ENCODE measurements around the gene CASKIN1. TPM values are rescaled to one million over a fixed set of nuclear protein-coding genes. Genes with fewer than 3 reads are reported as not detected.

CASKIN1 gene
- total RNA-seq, 1 experiment from 2014 or later = 7.9 TPM

- H2BK12ac ChIP-seq (ENCODE audit: insufficient read length, low read depth, low read length) = peak within 1 kb of the TSS; percentile 96
- no peak within 1 kb of the TSS for H2BK20ac ChIP-seq (ENCODE audit: low read depth, low read length, poor library complexity, severe bottlenecking)
- H3K79me1 ChIP-seq (ENCODE audit: insufficient read depth, low read depth, low read length, poor library complexity, severe bottlenecking) = peaks cover 6% of the 10 kb centered on the region
- H3K4me1 ChIP-seq (ENCODE audit: insufficient read depth, low read length) = no peaks in the 10 kb centered on the region
- H3K23me2 ChIP-seq (ENCODE audit: insufficient read length, low read depth, low read length, poor library complexity, severe bottlenecking) = peaks cover 8% of the 10 kb centered on the region
- H2AK5ac ChIP-seq (ENCODE audit: insufficient read length, low read length) = no peak within 1 kb of the TSS
- TF ChIP-seq CTCF (conservative IDR thresholded peaks at IDR 0.05) = no peak
- peak within 1 kb of the TSS; percentile 97 for H3K14ac ChIP-seq (ENCODE audit: insufficient read depth, low read length)
- H3K27ac Mint-ChIP-seq = peak within 1 kb of the TSS; percentile 97 to 98 (median 98)
- no peaks in the 10 kb centered on the region for H3K9me3 Mint-ChIP-seq
- H3K18ac ChIP-seq (ENCODE audit: insufficient read length, low read depth, low read length) = peak within 1 kb of the TSS; percentile 99
- H3K4me2 ChIP-seq (ENCODE audit: insufficient read depth, insufficient read length, low read length) = peak within 1 kb of the TSS; percentile 76
- H4K5ac ChIP-seq (ENCODE audit: insufficient read length, low read depth, low read length) = peak within 1 kb of the TSS; percentile 98
- no peak for DNase-seq
- no peak within 1 kb of the TSS for H2BK15ac ChIP-seq (ENCODE audit: low read depth, low read length)
- H3K23ac ChIP-seq (ENCODE audit: insufficient read length, low read depth, low read length) = no peak within 1 kb of the TSS
- no peak within 1 kb of the TSS for H4K8ac ChIP-seq (replicated peaks; ENCODE audit: insufficient read length, low read depth, low read length)
- peaks cover 13 to 18% of the 10 kb centered on the region in 2 experiments for H3K4me1 Mint-ChIP-seq
- peak within 1 kb of the TSS; percentile 71 for H3K56ac ChIP-seq (ENCODE audit: insufficient read length, low read depth, low read length)
- peak within 1 kb of the TSS; percentile 94 for H2BK5ac ChIP-seq (ENCODE audit: insufficient read length, low read length)
- no peak within 1 kb of the TSS for H2BK120ac ChIP-seq (ENCODE audit: low read depth, low read length, poor library complexity, severe bottlenecking)
- no peaks in the 10 kb centered on the region for H3K9me3 ChIP-seq (ENCODE audit: control insufficient read depth, low read depth, low read length)
- peak within 1 kb of the TSS; percentile 78 to 92 for H3K4me3 Mint-ChIP-seq
- no peaks in the 10 kb centered on the region for H3K27me3 ChIP-seq (ENCODE audit: insufficient read depth, low read length)
- no peaks in the 10 kb centered on the region for H4K20me1 ChIP-seq (ENCODE audit: control insufficient read depth, insufficient read depth, insufficient read length)
- H3K27me3 Mint-ChIP-seq (ENCODE audit: low read depth) = no peaks in the 10 kb centered on the region
- no peak within 1 kb of the TSS; the same call in 1 of the 2 replicates for H3K4ac ChIP-seq (ENCODE audit: low read depth, low read length)
- H3K79me2 ChIP-seq (ENCODE audit: insufficient read depth, low read length) = peaks cover 6% of the 10 kb centered on the region; the same call in 1 of the 2 replicates
- peaks cover 9 to 24% (median 17%) of the 10 kb centered on the region in 3 experiments; a peak in 6 of 7 replicates for H3K36me3 Mint-ChIP-seq (ENCODE audit: insufficient read depth in 1 of 3, low read depth in 3 of 3)
- H3K9ac ChIP-seq (ENCODE audit: extremely low read depth, insufficient read length, low read length) = peak within 1 kb of the TSS; percentile 99
- no peak within 1 kb of the TSS for H4K91ac ChIP-seq (ENCODE audit: insufficient read length, low read depth, low read length)
- WGBS (ENCODE audit: extremely low coverage, insufficient read length, low lambda C conversion rate) = no CpG with 5 or more reads among the region's 48 CpGs
- H2AFZ ChIP-seq (ENCODE audit: low read length) = no peak within 1 kb of the TSS
- H3T11ph ChIP-seq (ENCODE audit: low read length) = peak within 1 kb of the TSS; percentile 89
- H3K27ac ChIP-seq (ENCODE audit: insufficient read length, low read depth, low read length) = peak within 1 kb of the TSS; percentile 99
These were observed 18.2 kb upstream of the CASKIN1 start, which contains the start of gene PGP for GRCh38 chr16:2214719-2214968. Gene PGP (minus strand): TSS chr16:2214840. CDS start chr16:2214777, 63 bp downstream.

Data from H9 (cell line).